PC-3 (cell line): ENCODE results near the gene ALKBH8.

Experiments used
- CTCF ChIP-seq: fragments of 300-600 bp; sonication (generic); conservative IDR thresholded peaks from 2 replicates; pipeline ENCODE4 v1.5.1; 2017; ENCODE audit warnings: antibody characterized with exemption, low read depth, mild to moderate bottlenecking, low read length
- EZH2 ChIP-seq: fragments of 300-600 bp; sonication (generic); IDR thresholded peaks from one replicate; pipeline ENCODE4 v1.6.1; 2017; ENCODE audit warnings: antibody characterized with exemption, mild to moderate bottlenecking, low read length; ENCODE audit not compliant: unreplicated experiment

GRCh38 chr11:107538821-107539220 lies 26.7 kb downstream of the ALKBH8 start:
- TF ChIP-seq CTCF = no peak
- TF ChIP-seq EZH2 = no peak
